SK-MEL-5 (cell line): ENCODE measurements around the gene HOMER1. TPM values are rescaled to one million over a fixed set of nuclear protein-coding genes. Genes with fewer than 3 reads are reported as not detected.

Source experiments
- DNase-seq: peaks from one replicate; pipeline ENCODE4 v3.0.0-alpha.2; 2016; ENCODE audit warnings: low read depth, low spot score
- in situ Hi-C: cut with HindIII; loops from 2 replicates; pipeline ENCODE4 v1.10.0; 2016; ENCODE audit warnings: low sequenced_read_pairs, high pct_unique_total_duplicates, low pct_unique_long_range_greater_than_20kb
- polyA plus RNA-seq, 2 experiments: library from polyadenylated mRNA; depleted of rRNA; stranded (reverse); fragments of >200 nt; gene quantifications; 2 replicates each; pipeline ENCODE4 v1.2.3, GENCODE V29; 2015
- total RNA-seq: library from RNA; depleted of rRNA; stranded (reverse); fragments of >200 nt; shearing (Covaris generic); gene quantifications from 2 replicates; pipeline ENCODE4 v1.2.3, GENCODE V29; 2014; rRNA removed

The HOMER1 gene
- total RNA-seq = 12.6 and 13.7 TPM in 2 replicates
- 7.5 and 10.0 TPM in 2 replicates for polyA plus RNA-seq (2015; cell fraction: cytosol; rRNA removed)
- 2.6 and 2.8 TPM in 2 replicates for polyA plus RNA-seq (2015; cell fraction: nucleus; rRNA removed)

DNA sequence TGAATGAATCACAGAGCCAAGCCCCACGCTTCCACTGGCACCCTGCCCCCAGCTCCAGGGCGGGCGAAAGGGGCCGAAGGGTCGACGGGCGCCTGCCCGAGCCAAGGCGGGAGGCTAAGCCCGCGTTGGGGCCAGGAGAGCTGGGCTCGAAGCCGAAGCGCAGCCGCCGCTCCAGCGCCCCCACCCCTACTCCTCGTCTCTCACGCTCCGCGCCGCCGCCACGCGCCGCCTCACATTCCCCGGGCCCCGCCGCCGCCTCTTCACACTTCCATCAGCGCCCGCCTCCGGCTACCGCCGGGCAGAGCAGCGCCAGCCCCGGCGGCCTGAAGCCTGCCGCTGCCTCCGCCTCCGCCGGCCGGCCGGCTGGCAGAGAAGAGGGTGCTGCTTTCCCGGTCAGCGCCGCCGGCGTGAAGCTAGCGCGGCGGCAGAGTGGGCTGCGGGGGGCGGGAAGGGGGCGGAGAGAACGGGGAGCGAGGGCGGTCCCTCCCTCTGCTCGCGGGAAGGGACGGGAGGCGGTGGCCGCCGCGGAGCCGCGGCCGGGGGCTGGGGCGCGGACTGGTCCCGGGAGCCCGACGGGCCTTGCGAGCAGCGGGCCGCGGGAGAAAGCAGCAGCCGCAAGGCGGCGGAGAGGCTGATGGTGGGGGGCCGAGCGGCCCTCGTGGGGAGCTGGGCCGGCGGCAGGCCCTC lies at the start of gene HOMER1:
HOMER1 (minus strand) TSS at position 431 of the 687 bp plus-strand sequence. CDS start 1,360 bp downstream, outside the sequence.
- in situ Hi-C loops = no loop called here
- peak; percentile 78 for DNase-seq

DNA sequence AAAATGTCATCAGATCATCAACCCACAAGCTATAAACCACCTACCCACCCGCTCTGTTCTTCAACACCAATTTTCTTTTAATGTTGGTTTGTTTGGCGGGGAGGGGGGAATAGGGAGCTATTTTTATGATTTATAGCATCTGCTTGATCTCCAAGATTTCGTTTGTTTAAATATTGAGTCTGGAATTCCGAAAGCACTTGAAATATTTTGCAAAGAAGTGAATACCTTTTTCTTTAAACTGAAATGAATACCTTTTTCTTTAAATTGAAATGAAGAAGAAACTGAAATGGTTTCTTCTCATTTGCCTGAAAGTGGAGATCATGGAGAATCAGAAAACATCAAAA lies 49.3 kb upstream of the HOMER1 start:
- DNase-seq = no peak
- in situ Hi-C loops = no loop called here

GRCh38 chr5:79562351-79563246 lies 48.7 kb upstream of the HOMER1 start:
- in situ Hi-C loops = no loop called here
- DNase-seq = no peak

GRCh38 chr5:79561525-79561893 lies 47.6 kb upstream of the HOMER1 start:
- in situ Hi-C loops = no loop called here
- no peak for DNase-seq

GRCh38 chr5:79560771-79561524 lies 47.0 kb upstream of the HOMER1 start:
- DNase-seq = no peak
- in situ Hi-C loops = no loop called here

GRCh38 chr5:79555418-79555817 lies 41.5 kb upstream of the HOMER1 start:
- no peak for DNase-seq
- in situ Hi-C loops = no loop called here

DNA sequence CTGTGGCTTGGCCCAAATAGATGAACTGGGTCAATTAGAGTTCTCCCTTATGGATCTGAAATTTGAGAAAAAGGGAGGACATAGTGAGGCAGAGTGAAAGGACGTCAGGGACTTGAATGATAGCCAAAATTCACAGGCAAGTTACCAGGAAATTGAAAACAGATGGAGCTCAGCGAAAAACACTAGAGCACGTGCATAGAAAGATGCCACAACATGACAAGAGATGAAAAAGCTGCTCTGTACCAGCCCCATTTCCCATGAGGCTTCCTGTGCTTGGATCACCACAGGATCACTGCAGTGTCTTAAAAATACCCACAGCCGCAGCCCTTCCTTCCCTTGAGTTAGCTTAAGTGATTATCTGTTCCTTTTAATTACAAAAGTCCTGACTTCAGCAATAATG lies 39.0 kb upstream of the HOMER1 start:
- in situ Hi-C loops = no loop called here
- no peak for DNase-seq

- DNase-seq = no peak
- in situ Hi-C loops = no loop called here
These were observed 34.0 kb upstream of the HOMER1 start for GRCh38 chr5:79547982-79548381.

GRCh38 chr5:79547429-79547822 lies 33.5 kb upstream of the HOMER1 start:
- no peak for DNase-seq
- in situ Hi-C loops = no loop called here

- in situ Hi-C loops = no loop called here
- DNase-seq = no peak
These were observed 33.0 kb upstream of the HOMER1 start for GRCh38 chr5:79546782-79547428.

GRCh38 chr5:79544131-79544530 lies 30.2 kb upstream of the HOMER1 start:
- no peak for DNase-seq
- in situ Hi-C loops = no loop called here

DNA sequence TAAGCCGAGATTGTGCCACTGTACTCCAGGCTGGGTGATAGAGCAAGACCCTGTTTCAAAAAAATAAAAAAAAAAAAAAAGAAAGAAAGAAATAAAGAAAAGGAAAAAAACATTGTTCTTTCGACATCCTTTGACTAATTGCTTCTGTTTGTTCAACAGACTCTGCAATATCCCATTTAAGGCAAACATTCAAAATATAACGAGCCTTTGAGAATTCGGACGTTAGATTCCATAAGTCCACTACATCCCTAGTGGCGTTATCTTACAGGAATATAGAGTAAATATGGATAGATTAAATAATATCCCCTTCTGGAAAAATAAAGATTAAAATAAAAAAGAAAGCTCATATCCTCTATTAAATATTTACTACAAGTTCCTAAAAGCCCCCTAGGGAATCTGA lies 27.0 kb upstream of the HOMER1 start:
- in situ Hi-C loops = no loop called here
- no peak for DNase-seq

DNA sequence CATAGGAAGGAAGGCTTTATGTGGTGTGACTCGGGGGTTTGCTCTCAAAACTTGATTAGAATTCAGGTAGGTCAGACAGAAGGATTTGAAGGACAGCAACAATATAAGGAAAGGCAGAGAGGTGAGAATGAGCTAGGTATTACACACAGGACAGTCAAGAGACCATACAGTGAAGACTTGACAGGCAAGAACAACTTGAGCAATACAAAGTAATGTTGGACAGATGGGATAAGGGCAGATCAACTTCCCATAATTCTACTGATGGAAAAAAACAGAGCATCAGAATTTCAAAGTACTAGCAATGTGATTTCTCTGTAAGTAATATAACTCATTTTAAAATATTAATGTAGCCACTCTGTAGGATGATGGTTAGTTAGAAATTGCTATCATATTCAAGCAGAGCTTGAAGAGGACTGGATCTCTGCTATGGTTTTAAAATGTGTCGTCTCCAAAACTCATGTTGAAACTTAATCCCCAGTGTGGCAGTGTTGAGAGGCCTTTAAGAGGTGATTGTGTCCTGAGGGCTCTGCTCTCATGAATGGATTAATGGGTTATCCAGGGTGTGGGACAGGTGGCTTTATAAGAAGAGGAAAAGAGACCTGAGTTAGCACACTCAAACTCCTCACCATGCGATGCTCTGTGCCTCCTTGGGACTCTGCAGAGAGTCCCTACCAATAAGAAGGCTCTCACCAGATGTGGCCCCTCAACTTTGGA lies 22.4 kb upstream of the HOMER1 start:
- no peak for DNase-seq
- in situ Hi-C loops = no loop called here

DNA sequence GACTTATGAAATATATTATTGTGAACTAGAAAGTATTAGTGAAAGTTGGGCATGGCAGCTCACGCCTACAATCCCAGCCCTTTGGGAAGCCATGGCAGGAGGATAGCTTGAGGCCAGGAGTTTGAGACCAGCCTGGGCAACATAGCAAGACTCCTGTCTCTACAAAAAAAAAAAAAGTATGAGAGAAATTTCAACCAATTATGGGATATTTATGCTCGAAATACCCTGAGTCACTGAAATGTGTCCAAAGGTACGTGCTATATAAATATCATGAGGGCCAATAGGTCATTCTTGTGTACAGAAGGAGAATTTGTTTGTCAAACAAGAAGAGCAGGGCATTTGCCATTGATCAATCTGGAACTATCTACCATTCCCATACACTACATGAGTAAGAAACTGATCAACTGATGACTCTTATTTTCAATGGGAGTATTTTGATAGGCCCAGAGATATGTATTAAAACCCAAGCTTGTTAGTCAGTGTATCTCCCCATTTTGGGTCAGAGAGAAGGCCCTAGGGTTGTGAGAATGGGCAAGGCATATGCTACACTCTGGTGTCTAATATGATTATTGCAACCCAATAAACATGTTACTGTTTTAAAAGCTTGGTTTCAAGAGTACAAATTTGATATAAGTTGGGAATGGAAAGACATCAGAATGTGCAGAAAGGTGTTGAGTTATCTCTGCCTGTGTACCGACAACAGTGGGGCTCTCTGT lies 21.7 kb upstream of the HOMER1 start:
- DNase-seq = peak; percentile 38
- in situ Hi-C loops = no loop called here

DNA sequence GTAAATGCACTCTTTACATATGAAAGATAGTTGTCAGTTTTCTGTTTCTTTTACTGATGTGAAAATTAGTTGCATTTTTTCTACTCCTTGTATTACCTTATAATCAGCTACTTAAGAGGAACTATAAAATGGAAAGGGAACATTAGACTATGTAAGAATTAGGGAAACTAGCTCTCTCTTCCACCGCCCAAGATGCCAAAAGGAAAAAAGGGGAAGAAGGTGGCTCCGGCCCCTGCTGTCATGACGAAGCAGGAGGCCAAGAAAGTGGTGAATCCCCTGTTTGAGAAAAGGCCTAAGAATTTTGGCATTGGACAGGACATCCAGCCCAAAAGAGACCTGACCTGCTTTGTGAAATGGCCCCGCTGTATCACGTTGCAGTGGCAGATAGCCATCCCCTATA lies 15.2 kb upstream of the HOMER1 start:
- no peak for DNase-seq
- in situ Hi-C loops = no loop called here

DNA sequence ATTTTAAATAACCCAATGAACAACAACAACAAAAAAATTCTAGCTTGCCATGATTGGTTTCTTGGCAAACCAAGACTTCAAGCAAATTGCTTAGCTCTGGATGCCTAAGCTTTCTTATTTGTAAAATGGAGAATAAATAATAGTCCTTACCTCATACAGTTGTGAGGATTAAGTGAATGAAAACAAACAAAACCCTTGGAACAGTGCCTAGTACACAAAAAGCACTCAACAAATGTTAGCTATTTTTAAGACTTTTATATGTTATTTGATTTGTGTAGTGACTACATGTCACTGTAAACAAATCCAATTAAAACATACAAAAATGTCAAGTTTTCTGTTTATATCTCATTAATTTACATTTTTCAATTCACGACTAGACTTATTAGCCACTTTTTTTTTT lies 13.5 kb upstream of the HOMER1 start:
- in situ Hi-C loops = no loop called here
- no peak for DNase-seq

- no peak for DNase-seq
- in situ Hi-C loops = no loop called here
These were observed 13.0 kb upstream of the HOMER1 start for GRCh38 chr5:79526928-79527327.
